Measurements from ENCODE around the gene LARGE1.
"Not testable (repeated sequence)": the region's sequence is repeated elsewhere in the genome, so short reads cannot be mapped to it uniquely, and the experiment has no call there.

The LARGE1 gene

DNA sequence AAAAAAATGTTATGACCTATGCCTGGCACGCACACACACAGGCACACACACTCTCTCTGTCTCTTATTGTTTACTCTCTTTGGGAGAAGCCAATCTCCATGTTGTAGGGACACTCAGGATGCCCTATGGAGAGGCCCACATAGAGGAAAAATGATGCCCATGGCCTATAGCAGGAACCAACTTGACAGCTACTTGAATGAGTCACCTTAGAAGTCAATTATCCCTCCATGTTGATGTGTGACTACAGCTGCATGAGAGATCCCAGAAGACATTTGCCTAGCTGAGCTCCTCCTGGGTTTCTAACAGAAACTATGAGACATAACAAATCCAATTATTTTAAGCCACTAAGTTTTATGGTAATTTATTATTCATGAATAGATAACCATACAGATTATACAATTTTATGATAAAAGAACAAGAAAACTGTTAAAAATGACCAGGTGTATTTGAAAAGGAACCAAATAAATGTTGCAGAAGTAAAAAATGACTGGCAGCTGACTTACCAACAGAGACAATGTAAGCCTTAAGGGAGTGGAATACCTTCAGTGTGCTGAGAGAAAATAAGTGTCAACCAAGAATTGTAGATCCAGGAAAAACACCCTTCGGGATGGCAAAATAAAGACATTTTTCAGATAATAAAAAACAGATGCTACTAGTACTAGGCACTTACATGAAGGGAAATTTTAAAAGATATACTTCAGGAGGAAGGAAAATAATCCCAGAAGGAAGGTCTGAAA, 458.4 kb downstream of the LARGE1 start:
- no peak for DNase-seq

DNA sequence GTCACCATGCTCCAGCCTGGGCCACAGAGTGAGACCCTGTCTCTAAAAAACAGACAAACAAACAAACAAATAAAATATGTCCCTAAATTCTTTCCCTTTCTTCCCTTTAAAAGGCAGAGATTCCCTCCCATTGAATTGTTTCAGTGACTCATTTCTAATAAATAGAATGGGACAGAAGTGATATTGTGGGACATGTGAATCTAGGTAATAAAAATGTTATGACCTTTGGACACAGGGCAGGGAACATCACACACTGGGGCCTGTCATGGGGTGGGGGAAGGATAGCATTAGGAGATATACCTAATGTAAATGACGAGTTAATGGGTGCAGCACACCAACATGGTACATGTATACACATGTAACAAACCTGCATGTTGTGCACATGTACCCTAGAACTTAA, 459.0 kb downstream of the LARGE1 start:
- not testable (repeated sequence) for DNase-seq

DNA sequence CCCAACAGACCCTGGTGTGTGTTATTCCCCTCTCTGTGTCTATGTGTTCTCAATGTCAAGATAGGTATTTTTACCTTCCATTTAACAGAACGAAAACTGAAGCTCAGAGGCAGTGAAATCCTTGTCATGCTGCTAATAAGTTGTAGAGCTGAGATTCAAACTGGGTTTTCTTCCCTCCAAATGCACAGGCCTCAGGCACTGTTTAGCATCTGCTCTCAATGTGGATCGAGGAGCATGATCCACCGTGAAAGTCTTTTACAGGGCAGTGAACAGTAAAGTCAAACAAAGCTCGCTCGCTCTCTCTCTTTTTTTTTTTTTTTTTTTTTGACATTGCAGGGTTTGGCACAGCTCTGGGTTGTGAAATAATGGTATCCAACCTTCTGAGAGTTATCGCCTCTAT, 461.1 kb downstream of the LARGE1 start:
- no peak for DNase-seq

DNA sequence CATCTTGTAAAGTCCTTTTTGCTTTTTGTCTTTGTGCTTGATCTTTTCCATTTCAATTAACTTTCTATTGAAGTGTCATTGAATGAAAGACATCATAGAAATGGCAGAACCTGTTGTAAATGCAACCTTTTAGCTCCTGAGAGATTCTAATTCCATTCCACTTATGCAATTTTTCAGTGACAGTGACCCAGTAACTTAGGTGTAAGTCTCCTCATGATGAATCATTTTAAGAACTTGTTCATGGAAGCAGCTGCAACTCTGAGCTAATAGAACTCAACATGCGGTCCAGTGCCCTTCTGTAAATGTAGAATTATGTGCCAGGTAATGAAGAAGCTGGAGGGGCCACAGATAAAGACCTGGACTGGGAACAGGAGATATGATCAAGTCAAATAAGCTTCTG, 463.8 kb downstream of the LARGE1 start:
- no peak for DNase-seq

DNA sequence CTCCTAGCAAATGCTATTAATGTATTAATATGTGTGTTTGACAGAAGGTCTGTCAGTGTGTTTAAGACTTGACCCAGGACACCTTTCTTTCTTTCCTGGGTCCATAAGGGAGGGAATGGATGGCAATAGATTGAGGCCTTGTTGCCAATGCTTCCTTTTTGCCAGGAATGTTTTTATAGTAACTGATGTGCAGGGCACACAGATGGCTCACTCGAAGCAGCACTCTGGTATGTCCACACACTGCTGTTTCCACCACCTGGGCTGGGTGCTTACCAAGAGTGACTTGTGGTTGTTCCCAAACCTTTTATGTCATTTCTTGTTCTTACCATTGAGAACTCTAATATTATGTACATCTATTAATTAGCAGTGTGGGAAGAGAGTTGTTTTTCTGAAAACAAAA, 465.2 kb downstream of the LARGE1 start:
- no peak for DNase-seq

DNA sequence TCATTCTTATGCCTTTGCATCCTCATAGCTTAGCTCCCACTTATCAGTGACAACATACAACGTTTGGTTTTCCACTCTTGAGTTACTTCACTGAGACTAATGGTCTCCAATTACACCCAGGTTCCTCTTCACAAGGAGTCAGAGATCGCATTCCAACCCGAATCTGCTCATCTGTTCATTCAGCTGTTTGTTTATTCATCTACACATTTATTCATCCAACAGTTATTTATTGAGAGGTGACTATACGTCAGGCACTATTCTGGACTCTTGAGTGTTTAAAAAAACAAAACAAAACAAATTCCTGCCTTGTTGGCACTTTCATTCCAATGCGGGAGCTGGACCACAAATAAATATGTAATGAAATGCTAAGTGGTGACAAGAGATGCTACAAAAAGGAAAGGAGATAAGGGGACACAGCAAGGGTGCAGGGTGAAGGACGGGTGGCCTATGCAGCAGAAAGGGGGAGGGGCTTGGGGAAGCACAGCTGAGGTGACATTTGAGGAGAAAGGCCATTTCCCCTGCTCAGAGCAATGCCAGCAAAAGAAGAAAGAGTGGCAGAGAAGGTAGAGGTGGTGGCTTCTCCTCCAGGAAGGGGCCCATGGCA, 468.3 kb downstream of the LARGE1 start:
- no peak for DNase-seq

DNA sequence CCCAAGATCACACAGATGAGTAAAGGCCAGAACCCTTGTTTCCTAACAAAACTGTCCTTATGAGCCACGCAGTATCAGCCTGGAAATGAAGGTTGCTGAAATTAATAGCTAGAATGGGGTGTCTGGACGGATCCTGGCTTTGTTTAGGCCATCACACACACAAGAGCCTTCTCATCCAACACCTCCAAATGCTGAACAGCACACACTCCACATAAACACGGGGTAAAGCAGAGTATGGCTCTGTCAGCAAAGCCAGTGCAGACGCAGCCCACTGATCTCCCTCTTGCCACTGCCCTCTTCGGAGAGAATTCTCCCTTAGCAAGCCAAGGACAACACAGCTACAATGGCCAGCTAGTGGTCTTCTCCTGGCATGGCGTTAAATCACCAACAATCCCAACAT, 469.5 kb downstream of the LARGE1 start:
- no peak for DNase-seq

DNA sequence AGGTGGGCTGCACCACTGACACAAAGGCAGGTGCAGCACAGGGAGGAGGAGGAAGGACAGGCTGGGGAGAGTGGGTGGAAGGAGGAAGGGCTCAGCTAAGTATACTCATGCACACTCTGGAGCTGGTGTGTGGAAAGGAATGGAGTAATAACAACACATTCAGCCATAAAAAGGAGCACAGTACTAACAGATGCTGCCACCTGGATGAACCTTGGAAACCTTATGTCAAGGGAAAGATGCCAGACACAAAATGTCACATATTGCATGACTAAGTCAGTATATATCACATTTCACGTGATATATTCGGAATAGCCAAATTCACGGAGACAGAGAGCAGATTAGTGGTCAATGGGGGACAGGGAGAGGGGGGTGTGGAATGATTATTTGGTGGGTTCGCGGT, 472.5 kb downstream of the LARGE1 start:
- DNase-seq = no peak

DNA sequence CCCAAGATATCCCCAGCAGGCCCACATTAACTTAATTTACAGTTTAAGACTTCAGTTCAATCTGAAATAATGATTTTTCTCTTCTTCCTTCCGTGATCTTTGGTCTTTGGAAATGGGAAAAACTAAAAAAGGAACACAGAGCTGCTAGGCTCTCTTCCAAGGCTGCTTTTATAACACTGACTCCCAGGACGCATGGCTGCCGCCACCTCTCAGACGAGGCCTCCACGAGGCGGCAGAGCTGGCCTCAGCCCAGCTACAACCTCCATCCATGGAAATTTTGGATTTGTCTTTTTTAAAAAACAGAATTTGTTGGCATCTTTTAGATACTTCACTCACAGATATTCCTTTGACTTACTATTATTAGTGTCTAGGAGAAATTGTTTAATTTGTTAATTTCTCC, 476.6 kb downstream of the LARGE1 start:
- DNase-seq = peak; percentile 23

DNA sequence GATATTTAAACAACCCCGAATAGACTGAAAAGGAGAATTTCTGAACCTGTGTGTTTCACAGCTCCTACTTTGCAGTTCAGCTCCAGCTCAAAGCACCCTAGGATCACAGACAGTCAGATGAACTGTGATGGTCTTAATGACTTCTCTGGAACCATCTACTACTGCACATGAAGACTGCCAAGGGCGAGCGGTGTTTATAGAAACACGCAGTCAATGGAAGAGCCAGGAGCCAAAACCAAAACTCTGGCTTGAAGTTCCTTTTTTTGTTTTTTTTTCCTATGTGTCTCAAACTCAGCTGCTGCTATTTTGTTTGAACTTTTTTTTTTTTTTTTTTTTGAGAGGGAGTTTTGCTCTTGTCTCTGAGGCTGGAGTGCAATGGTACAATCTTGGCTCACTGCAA, 479.5 kb downstream of the LARGE1 start:
- peak; percentile 22 for DNase-seq

DNA sequence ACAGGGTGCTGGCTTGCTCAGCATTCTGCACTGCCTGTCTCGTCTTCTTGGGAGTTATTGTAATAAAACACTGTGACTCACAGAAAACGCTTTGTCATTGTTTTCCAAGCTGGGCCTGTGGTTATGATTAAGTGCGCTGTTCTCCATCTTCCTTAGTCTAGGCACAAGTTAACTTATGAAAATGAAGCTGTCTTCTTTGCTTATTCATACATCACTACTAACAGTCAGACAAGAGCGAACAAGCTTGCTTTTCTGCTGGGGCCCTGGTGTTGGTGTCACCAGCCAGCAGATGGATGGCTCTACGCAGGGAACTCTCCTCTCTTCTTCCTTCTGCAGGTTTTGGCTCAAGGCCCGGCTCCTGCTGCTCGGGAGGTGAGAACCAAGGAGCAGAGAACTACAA, 482.0 kb downstream of the LARGE1 start:
- DNase-seq = no peak

DNA sequence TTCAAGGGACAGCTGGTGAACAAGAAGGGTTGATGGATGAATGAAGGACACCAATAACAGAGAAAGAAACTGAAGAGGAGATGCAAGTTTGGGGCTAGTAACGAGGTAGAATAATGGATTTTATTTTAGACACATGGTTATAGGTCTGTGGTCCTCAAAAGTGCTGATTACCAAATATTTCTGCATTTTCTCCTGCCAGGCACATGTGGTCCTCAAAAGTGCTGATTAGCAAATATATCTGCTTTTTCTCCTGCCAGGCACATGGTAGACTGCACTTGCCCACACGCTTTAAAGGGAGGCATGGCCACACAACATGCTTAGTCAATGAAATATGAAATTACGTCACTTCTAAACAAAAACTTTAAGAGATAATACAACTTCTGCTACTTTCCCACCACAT, 489.0 kb downstream of the LARGE1 start:
- no peak for DNase-seq

DNA sequence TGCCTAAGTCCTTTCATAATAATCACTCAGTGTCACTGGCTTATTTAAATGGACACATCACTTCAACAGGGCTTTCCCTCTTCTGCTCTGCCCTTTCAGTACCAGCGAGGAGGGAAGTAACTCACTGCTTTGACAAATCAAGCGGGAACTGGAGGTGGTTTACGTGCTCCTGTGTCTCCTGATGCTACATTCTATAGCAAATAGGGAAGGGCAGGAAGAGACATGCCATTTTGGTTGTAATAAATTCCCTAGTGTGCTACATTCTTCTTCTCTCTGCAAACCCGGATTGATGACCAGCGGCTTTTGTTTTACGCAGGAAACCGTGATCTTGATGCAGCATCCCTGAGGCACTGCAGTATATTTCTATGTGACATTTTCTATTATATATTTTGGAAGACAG, 491.0 kb downstream of the LARGE1 start:
- DNase-seq = no peak

DNA sequence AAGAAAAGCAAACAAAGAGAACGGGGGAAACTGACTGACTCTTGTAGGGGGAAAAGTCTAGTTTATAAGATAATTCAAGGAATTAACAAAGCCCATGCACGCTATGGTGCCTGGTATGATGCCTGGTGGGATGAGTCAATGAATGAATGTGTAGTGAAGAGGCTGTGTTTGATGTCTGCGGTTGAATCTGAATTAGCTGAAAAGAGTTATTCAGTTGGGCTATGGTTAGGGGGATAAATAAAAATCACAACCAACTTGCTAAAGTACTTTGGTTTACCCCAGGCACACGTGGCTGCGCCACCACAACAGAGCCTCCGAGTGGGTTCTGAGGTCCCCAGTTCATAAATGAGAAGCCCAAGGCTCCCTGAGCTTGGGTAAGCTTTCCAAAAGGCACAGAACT, 492.8 kb downstream of the LARGE1 start:
- DNase-seq = no peak

DNA sequence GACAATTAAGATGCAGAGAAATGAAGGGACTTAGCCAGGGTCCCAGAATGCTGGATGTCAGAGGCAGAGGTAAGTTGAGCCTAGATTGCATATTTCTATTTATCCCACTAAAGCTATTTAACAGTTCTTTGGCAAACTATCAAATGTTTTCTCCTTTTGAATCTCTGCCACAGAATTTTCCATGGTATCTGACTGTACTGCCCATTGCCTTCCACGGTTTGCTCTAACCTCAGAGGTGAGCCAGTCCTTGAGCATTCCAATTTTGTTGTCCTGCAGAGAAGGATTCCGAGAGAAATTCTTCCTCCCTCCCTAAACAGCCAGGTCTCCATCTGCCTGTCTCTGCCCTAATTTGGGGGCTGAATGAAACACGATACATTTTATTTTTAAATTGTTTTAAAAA, 493.8 kb downstream of the LARGE1 start:
- no peak for DNase-seq

DNA sequence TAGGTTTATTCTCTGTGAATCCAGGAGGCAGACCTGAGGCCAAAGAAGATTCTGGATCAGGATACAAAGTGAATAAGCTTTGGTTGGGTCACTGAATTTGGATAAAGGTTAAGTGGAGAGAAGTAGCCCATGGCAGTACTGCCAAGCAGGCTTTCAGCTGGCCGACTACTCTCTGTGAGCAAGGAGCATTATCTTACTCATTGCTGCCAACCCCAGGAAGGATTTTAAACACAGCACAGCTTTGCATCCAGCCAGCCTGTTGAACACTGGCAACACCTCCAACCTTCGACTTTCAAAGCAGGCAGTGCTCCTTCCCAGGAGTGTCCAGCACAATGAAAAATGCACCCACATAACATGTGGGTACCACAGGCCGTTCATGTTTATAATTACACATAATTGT, 498.4 kb downstream of the LARGE1 start:
- no peak for DNase-seq

DNA sequence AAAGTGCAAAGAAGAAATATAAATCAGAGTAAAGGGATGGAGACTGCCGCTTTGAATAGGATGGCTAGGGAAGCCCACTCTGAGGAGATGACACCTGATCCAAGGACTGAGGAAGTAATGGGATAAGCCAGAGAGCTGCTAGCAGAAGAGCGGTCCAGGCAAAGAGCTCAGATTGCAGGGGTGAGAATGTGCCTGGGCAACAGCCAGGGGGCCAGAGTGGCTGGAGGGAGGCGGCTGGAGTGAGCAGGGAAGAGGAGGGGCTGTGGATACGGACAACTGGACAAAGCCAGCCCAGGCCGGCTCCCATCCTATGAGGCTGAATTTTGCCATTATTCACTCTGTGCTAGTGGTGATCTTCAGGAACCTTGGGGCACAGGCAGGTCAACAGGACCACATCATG, 501.8 kb downstream of the LARGE1 start:
- DNase-seq = no peak

DNA sequence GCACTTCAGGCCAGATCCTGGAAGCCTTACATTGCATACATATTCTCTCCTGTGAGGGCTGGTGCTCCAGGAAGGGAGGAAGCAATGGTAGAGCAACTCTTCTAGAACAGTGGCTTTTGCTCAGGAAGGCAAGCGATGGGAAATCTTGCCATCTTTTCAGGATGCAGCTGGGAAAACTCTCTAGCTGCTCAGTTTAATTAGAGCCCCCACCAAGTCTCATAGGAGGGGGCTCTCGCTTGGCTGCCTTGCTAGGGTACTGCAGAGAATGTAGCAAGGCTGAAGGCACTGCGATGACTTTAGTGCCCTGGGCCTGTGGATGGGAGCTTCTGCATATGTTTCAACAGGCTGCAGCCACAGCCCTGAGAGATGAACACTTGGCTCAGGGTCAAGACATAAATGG, 504.9 kb downstream of the LARGE1 start:
- no peak for DNase-seq

DNA sequence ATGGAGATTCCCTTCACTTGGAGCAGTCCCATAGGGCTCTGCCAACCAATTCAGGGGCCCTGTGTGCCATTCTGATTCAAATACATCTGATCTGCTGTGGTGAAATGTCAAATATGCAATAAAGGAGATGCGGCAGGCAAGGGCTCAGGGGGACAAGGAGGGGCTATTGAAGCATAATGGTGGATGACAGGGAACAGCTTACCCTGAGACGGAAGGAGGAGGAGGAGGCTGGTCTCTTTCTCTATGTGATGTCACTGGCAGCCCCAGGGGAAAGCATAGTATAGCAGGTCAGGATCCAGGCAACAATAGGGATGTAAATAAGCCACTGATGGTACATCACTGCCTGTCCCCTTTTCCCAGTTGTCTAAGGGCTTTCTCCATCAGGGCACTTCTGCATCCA, 511.2 kb downstream of the LARGE1 start:
- DNase-seq = no peak

DNA sequence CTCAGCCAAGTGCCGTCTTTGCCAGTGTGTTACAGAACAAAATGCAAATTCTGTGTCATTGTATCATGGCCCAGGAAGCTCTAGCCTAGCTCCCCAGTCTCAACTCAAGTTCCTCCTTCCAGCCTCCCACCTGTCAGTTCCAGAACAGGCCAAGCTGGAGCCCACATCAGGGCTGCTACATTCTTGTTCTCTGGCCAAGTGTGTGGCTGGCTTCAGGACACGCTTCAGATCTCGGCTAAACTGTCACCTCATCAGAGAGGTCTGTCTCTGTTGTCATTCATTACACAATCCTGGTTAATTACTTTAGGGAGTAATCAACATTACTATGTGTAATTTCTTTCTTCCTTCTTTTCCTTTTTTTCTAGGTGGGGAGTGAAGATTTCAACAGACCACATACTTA, 515.1 kb downstream of the LARGE1 start:
- DNase-seq = no peak

DNA sequence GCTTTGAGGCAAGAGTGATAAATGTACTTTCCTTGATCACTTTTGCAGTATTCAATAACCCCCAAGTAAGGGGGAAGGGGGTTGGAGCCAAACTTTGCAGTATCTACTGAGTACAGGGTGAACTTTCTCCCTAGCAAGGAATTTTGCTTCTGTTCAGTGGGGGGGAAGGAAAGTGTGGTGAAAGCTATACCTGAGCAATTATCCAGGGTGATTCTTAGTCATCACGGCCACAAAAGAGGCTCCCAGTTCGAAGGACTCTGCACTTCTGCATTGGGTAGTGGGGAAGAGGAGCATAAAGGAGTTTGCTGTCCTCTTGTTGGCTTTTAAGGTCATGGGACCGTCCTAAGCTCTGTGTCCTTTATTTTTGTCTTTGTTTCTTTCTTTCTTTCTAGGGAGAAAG, 515.6 kb downstream of the LARGE1 start:
- no peak for DNase-seq

DNA sequence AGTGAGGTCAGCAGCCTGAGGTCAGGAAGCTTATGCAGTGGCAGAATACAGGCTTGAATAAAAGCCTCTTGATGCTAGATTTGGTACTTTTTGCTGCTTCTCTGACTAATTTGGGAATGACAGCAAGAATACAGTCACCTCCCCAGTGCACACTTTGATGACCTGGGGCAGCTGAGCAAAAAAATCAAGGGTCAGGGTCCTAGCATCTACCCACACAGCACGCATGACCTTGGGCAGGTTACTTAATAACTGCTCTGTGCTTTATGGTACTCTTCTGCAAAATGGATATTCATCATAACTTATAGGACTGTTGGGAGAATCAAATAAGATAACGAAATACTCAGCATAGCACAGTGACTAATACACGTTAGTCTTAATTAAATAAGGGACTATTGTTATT, 518.0 kb downstream of the LARGE1 start:
- DNase-seq = no peak

DNA sequence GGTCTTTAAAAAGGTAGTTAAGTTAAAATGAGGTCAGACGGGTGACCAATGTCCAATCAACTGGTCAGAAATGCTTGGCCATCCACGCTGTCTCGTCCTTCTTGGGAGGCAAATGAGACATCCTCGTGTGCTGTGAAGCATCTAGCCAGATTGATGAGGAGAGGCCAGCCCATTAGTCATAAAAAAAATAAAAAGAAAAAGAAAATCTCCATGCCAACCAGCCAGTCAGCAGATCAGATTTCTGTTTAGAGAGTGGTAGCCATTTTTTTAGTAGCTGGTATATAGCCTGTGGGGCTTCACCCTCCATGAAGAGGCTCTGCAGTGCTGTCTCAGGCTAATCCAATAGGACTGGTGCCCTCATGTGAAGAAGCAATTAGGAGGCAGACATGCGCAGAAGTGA, 519.0 kb downstream of the LARGE1 start:
- no peak for DNase-seq

DNA sequence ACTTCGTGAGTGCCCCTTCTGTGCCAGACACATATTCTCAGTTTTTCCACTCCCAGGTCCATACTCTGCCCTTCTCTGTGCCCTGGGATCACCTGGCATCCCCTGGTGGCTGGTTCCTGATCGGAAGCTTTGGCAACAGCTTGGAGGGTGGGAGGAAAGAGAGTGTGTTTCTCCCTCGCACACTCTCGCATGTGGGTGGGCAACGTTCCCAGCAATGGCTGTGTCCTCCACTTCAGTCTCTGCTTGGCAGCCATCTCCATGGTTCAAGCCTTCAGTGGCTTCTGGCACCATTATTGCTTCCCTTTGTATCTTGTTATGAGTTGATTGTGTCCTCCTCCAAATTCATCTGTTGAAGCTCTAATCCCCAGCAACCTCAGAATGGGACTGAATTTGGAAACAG, 519.4 kb downstream of the LARGE1 start:
- no peak for DNase-seq
